H9 (cell line): ENCODE data around the gene ADAMTSL2. TPM values are rescaled to one million over a fixed set of nuclear protein-coding genes. Genes with fewer than 3 reads are reported as not detected.

Experiments
- DNase-seq: peaks from one replicate; pipeline ENCODE4 v3.0.0-alpha.2; 2017
- H2AFZ ChIP-seq: one replicate; pipeline ENCODE4 v1.6.1; 2013; ENCODE audit warnings: mild to moderate bottlenecking, low read length, control low read depth, moderate library complexity
- H2AK5ac ChIP-seq: 2 replicates; pipeline ENCODE4 v1.6.1; 2013; ENCODE audit warnings: low read length, control low read depth, mixed read lengths; ENCODE audit not compliant: insufficient read length
- H2BK120ac ChIP-seq: one replicate; pipeline ENCODE4 v1.6.1; 2013; ENCODE audit warnings: low read depth, mild to moderate bottlenecking, low read length, control low read depth, inconsistent platforms; ENCODE audit not compliant: poor library complexity, severe bottlenecking
- H2BK12ac ChIP-seq: 2 replicates; pipeline ENCODE4 v1.6.1; 2013; ENCODE audit warnings: low read length, control low read depth, mixed read lengths, low read depth; ENCODE audit not compliant: insufficient read length
- H2BK15ac ChIP-seq: 2 replicates; pipeline ENCODE4 v1.6.1; 2013; ENCODE audit warnings: low read depth, low read length, control low read depth
- H2BK20ac ChIP-seq: one replicate; pipeline ENCODE4 v1.6.1; 2013; ENCODE audit warnings: low read depth, mild to moderate bottlenecking, low read length, control low read depth, inconsistent platforms; ENCODE audit not compliant: poor library complexity, severe bottlenecking
- H2BK5ac ChIP-seq: 2 replicates; pipeline ENCODE4 v1.6.1; 2013; ENCODE audit warnings: low read length, control low read depth, mixed read lengths; ENCODE audit not compliant: insufficient read length
- H3K14ac ChIP-seq: 2 replicates; pipeline ENCODE4 v1.6.1; 2013; ENCODE audit warnings: low read length, control low read depth; ENCODE audit not compliant: insufficient read depth
- H3K18ac ChIP-seq: 2 replicates; pipeline ENCODE4 v1.6.1; 2013; ENCODE audit warnings: low read depth, mild to moderate bottlenecking, mixed read lengths, low read length, control low read depth; ENCODE audit not compliant: insufficient read length
- H3K23ac ChIP-seq: 2 replicates; pipeline ENCODE4 v1.6.1; 2013; ENCODE audit warnings: low read length, control low read depth, mixed read lengths, low read depth; ENCODE audit not compliant: insufficient read length
- H3K23me2 ChIP-seq: 2 replicates; pipeline ENCODE4 v1.6.1; 2013; ENCODE audit warnings: low read depth, mild to moderate bottlenecking, mixed read lengths, low read length, control low read depth; ENCODE audit not compliant: insufficient read length, poor library complexity, severe bottlenecking
- H3K27ac ChIP-seq: 2 replicates; pipeline ENCODE4 v1.5.1; 2013; ENCODE audit warnings: low read length, control low read depth, mixed read lengths, low read depth; ENCODE audit not compliant: insufficient read length
- H3K27me3 ChIP-seq: 2 replicates; pipeline ENCODE4 v1.6.1; 2013; ENCODE audit warnings: low read length, control low read depth, inconsistent platforms; ENCODE audit not compliant: insufficient read depth
- H3K4ac ChIP-seq: 2 replicates; pipeline ENCODE4 v1.6.1; 2013; ENCODE audit warnings: low read depth, mild to moderate bottlenecking, control low read depth, inconsistent platforms, low read length, moderate library complexity
- H3K4me1 ChIP-seq: 2 replicates; pipeline ENCODE4 v1.6.1; 2013; ENCODE audit warnings: low read length, control low read depth, inconsistent platforms; ENCODE audit not compliant: insufficient read depth
- H3K4me2 ChIP-seq: 2 replicates; pipeline ENCODE4 v1.6.1; 2013; ENCODE audit warnings: low read length, control low read depth, mixed read lengths; ENCODE audit not compliant: insufficient read length, insufficient read depth
- H3K56ac ChIP-seq: 2 replicates; pipeline ENCODE4 v1.6.1; 2013; ENCODE audit warnings: low read depth, mild to moderate bottlenecking, mixed read lengths, low read length, control low read depth; ENCODE audit not compliant: insufficient read length
- H3K79me1 ChIP-seq: 2 replicates; pipeline ENCODE4 v1.6.1; 2013; ENCODE audit warnings: low read depth, mild to moderate bottlenecking, moderate library complexity, low read length, control low read depth, inconsistent platforms; ENCODE audit not compliant: insufficient read depth, poor library complexity, severe bottlenecking
- H3K79me2 ChIP-seq: 2 replicates; pipeline ENCODE4 v1.6.1; 2013; ENCODE audit warnings: low read length, control low read depth, inconsistent platforms; ENCODE audit not compliant: insufficient read depth
- H3K9ac ChIP-seq: 2 replicates; pipeline ENCODE4 v1.6.1; 2013; ENCODE audit warnings: low read length, control low read depth, mixed read lengths; ENCODE audit not compliant: insufficient read length; ENCODE audit errors: extremely low read depth
- H3K9me3 ChIP-seq: one replicate; pipeline ENCODE4 v1.6.1; 2013; ENCODE audit warnings: low read depth, low read length, inconsistent platforms; ENCODE audit not compliant: control insufficient read depth
- H3T11ph ChIP-seq: one replicate; pipeline ENCODE4 v1.6.1; 2013; ENCODE audit warnings: mild to moderate bottlenecking, low read length, control low read depth, inconsistent platforms
- H4K20me1 ChIP-seq: one replicate; pipeline ENCODE4 v1.6.1; 2013; ENCODE audit not compliant: control insufficient read depth, insufficient read length, insufficient read depth
- H4K5ac ChIP-seq: 2 replicates; pipeline ENCODE4 v1.6.1; 2013; ENCODE audit warnings: low read depth, mild to moderate bottlenecking, mixed read lengths, low read length, control low read depth; ENCODE audit not compliant: insufficient read length
- H4K8ac ChIP-seq: replicated peaks from 2 replicates; pipeline ENCODE4 v1.6.1; 2013; ENCODE audit warnings: low read length, control low read depth, mixed read lengths, low read depth; ENCODE audit not compliant: insufficient read length
- H4K91ac ChIP-seq: 2 replicates; pipeline ENCODE4 v1.6.1; 2013; ENCODE audit warnings: low read depth, mild to moderate bottlenecking, moderate library complexity, mixed read lengths, low read length, control low read depth; ENCODE audit not compliant: insufficient read length
- H3K27ac Mint-ChIP-seq, 3 experiments: 2 replicates in 2 of 3; 3 replicates in 1 of 3; pipeline ENCODE4 v1.8.0; 2020 to 2021; ENCODE audit warnings: mixed read lengths in 3 of 3, mild to moderate bottlenecking in 1 of 3, moderate library complexity in 1 of 3
- H3K27me3 Mint-ChIP-seq: 2 replicates; pipeline ENCODE4 v1.8.0; 2021; ENCODE audit warnings: low read depth, mild to moderate bottlenecking, moderate library complexity, mixed read lengths
- H3K36me3 Mint-ChIP-seq, 3 experiments: 2 replicates in 2 of 3; 3 replicates in 1 of 3; pipeline ENCODE4 v1.8.0; 2020 to 2021; ENCODE audit warnings: low read depth in 3 of 3, mixed read lengths in 3 of 3; ENCODE audit not compliant: insufficient read depth in 1 of 3
- H3K4me1 Mint-ChIP-seq, 2 experiments: 2 replicates each; pipeline ENCODE4 v1.8.0; 2020; ENCODE audit warnings: mixed read lengths in 2 of 2
- H3K4me3 Mint-ChIP-seq, 2 experiments: 2 replicates in 1 of 2; 3 replicates in 1 of 2; pipeline ENCODE4 v1.8.0; 2020 to 2021; ENCODE audit warnings: mild to moderate bottlenecking in 2 of 2, mixed read lengths in 2 of 2, moderate library complexity in 1 of 2
- H3K9me3 Mint-ChIP-seq, 2 experiments: 2 replicates in 1 of 2; 3 replicates in 1 of 2; pipeline ENCODE4 v1.8.0; 2020; ENCODE audit warnings: mild to moderate bottlenecking in 2 of 2, mixed read lengths in 2 of 2, moderate library complexity in 1 of 2
- CTCF ChIP-seq: fragments of 200-600 bp; sonication (generic); conservative IDR thresholded peaks from 3 replicates; pipeline ENCODE4 v1.8.0; 2021; ENCODE audit warnings: antibody characterized with exemption, mild to moderate bottlenecking
- WGBS: extraction: QIAGEN DNeasy Blood & Tissue Kit; methylation state at CpG from one replicate; pipeline ENCODE4 v1.1.7; 2013; ENCODE audit warnings: missing lambda C conversion rate, low lambda C conversion rate, mixed read lengths; ENCODE audit not compliant: insufficient read length; ENCODE audit errors: extremely low coverage; 5-methylcytosine and 5-hydroxymethylcytosine counted together
- total RNA-seq: library from RNA; stranded (reverse); gene quantifications from 2 replicates; pipeline ENCODE4 v1.2.1, GENCODE V29; 2021

The ADAMTSL2 gene
- total RNA-seq, 1 experiment from 2014 or later = 0.61 TPM

- Histone ChIP-seq H3K4ac (no peak overlapping the region), H3K9me3 (no peaks in the 10 kb centered on the region), H4K5ac (no peak overlapping the region), H3K23ac (no peak overlapping the region), H2AK5ac (no peak overlapping the region), H3K27me3 (no peaks in the 10 kb centered on the region), H2BK120ac (no peak overlapping the region), H2BK5ac (no peak overlapping the region), H4K8ac (no peak overlapping the region), H2BK12ac (no peak overlapping the region), H3K18ac (no peak overlapping the region), H3K4me2 (no peak overlapping the region), H3K56ac (no peak overlapping the region), H3K79me1 (no peaks in the 10 kb centered on the region), H2BK15ac (no peak overlapping the region), H3K4me1 (peaks cover 2% of the 10 kb centered on the region; the same call in 1 of the 2 replicates), H3K79me2 (no peaks in the 10 kb centered on the region), H3K9ac (no peak overlapping the region), H4K20me1 (no peaks in the 10 kb centered on the region), H3T11ph (no peak overlapping the region), H3K14ac (no peak overlapping the region), H2AFZ (no peak overlapping the region), H4K91ac (no peak overlapping the region), H2BK20ac (no peak overlapping the region), H3K27ac (no peak overlapping the region), H3K23me2 (no peaks in the 10 kb centered on the region)
- peaks cover 3% of the 10 kb centered on the region for H3K27me3 Mint-ChIP-seq
- peaks cover 25 to 29% of the 10 kb centered on the region in 2 experiments for H3K4me1 Mint-ChIP-seq
- H3K9me3 Mint-ChIP-seq = no peaks in the 10 kb centered on the region; a peak in 1 of 5 replicates
- H3K36me3 Mint-ChIP-seq = peaks cover 0 to 1% (median 0%) of the 10 kb centered on the region in 3 experiments; a peak in 2 of 7 replicates
- no peak overlapping the region for H3K4me3 Mint-ChIP-seq
- no CpG with 5 or more reads among the region's 8 CpGs for WGBS
- no peak for DNase-seq
- no peak overlapping the region for H3K27ac Mint-ChIP-seq
- no peak for TF ChIP-seq CTCF
These were observed 20.2 kb downstream of the ADAMTSL2 start for GRCh38 chr9:133554729-133555128.
